SH-SY5Y (cell line): ENCODE results near the gene ADAMTS14.

Source experiments
- GATA2 ChIP-seq: IDR thresholded peaks from 2 replicates; pipeline ENCODE4 v1.6.1; 2011; ENCODE audit warnings: mild to moderate bottlenecking, low read depth, low read length
- GATA3 ChIP-seq: IDR thresholded peaks from 2 replicates; pipeline ENCODE4 v1.6.1; 2011; ENCODE audit warnings: low read depth, mild to moderate bottlenecking, low read length, moderate library complexity

The ADAMTS14 gene

GRCh38 chr10:70756700-70757360 is 84.5 kb downstream of the ADAMTS14 start:
- TF ChIP-seq GATA2 (no peak), GATA3 (no peak)

- TF ChIP-seq GATA3 (no peak), GATA2 (no peak)
These were observed 85.5 kb downstream of the ADAMTS14 start for GRCh38 chr10:70757856-70758255.

DNA sequence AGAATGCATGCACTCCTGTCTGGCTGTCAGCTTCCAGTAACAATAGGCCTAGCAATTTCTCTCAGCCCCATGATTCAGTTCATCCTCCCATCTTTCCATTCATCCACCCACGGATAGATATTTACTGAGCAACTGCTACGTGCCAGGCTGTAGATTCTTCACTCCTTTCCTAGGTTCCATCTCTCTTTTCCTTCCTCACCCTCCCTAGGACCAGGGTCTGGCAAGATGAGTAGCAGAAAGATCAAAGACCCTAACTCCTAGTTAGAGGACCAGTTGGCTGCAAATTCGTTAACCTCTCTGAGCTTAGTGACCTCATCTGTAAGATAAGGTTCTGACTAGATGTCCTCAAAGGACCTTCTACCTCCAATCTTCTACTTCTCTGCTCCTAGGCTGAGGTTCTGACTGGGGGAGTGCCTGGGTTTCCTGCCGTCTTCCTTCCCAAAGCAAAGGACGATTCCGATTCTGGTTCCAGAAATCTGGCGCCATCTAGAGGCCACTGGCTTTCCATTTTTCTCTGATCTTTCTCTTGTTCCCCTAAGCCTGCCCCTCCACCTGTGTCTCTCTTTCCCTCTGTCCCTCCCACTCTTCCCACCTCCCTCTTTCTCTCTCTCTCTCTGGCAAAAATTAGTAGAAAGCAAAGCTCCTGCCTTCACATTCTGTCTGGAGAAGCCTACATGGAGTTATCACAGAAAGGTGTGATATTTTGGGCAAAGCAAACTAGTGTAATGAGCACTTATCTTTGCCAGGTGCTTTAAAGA is 86.6 kb downstream of the ADAMTS14 start:
- TF ChIP-seq GATA2 (no peak), GATA3 (no peak)

DNA sequence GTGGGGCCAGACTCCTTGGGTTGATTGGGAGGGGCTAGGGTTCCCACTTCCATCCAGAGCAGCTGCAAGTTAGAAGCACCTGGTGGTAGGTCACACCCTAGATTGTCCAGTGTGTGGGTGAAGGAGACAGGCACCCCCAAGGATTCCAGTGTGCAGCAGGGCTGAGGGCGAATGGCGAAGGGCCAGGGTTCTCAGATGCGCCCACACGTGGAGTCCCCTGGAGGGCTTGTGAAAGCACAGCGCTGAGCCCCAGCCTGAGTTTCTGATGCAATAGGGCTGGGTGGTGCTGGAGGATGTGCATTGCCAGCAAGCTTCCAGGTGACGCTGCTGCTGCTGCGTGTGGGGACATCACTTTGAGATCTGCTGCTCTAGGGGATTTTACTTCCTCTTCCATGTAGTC is 87.5 kb downstream of the ADAMTS14 start:
- no peak for TF ChIP-seq GATA3
- no peak for TF ChIP-seq GATA2

- no peak for TF ChIP-seq GATA3
These were observed 88.0 kb downstream of the ADAMTS14 start for GRCh38 chr10:70760271-70760787.

GRCh38 chr10:70761031-70761601 is 88.8 kb downstream of the ADAMTS14 start:
- TF ChIP-seq GATA2 (no peak), GATA3 (no peak)

- no peak for TF ChIP-seq GATA2
- no peak for TF ChIP-seq GATA3
These were observed 89.5 kb downstream of the ADAMTS14 start for GRCh38 chr10:70761727-70762350.

GRCh38 chr10:70762441-70763175 is 90.3 kb downstream of the ADAMTS14 start:
- TF ChIP-seq GATA2 (no peak), GATA3 (no peak)

DNA sequence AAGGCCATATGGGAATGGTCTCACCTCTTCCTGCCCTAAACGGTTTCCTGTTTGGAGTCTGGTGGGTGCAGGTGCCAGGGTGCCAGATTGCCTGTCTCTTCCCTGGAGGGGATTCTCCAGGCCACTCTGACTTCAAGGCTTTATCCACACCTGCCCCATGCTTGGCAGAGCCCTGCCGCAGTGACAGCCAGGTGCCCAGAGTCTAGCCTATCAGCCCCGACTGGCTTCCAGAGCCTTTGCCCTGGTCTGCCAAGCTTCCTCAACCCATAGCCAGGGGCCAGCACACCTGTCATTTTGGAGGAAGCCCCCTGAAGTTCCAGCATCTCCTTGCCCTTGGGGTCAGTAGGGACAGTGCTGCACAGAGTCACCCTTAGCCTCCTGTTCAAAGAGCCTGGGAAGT is 91.3 kb downstream of the ADAMTS14 start:
- TF ChIP-seq GATA2, result no peak
- TF ChIP-seq GATA3, result no peak

DNA sequence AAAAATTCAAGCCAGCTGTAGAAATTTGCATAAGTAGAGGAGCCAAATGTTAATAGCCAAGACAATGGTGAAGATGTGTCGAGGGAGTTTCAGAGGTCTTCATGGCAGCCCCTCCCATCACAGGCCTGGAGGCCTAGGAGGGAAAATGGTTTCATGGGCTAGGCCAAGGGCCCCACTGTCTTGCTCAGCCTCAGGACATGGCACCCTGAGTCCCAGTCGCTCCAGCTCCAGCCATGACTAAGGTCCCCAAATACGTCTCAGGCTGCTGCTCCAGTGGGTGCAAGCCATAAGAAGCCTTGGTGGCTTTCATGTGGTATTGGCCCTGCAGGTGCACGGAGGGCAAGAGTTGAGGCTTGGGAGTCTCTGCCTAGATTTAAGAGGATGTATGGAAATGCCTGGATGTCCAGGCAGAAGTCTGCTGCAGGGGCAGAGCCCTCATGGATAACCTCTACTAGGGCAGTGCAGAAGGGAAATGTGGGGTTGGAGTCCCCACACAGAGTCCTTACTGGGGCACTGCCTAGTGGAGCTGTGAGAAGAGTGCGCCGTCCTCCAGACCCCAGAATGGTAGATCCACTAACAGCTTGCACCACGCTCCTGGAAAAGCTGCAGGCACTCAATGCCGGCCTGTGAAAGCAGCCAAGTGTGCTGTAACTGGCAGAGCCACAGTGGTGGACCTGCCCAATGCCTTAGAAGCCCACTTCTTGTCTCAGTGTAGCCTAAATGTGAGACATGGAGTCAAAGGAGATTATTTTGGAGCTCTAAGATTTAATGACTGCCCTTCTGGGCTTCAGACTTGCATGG is 93.7 kb downstream of the ADAMTS14 start:
- no peak for TF ChIP-seq GATA3
- no peak for TF ChIP-seq GATA2

DNA sequence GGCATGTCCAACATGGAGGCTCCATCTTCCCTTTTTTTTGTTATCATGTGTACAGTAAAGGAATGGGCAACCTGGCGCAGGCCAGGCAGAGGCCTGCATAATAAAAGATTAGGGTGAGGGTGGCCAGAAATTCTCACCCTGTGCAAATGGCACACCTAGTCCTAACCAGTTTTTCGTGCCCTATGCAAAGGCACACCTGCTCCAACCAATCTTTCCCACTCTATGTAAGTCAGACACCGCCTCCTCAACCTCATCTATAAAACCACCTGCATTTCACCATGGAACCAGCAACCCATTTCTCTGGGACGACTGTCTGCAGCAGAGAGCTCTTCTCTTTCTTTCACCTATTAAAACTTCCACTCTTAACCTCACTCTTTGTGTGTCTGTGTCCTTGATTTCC is 96.8 kb downstream of the ADAMTS14 start:
- TF ChIP-seq GATA3 (no peak), GATA2 (no peak)

DNA sequence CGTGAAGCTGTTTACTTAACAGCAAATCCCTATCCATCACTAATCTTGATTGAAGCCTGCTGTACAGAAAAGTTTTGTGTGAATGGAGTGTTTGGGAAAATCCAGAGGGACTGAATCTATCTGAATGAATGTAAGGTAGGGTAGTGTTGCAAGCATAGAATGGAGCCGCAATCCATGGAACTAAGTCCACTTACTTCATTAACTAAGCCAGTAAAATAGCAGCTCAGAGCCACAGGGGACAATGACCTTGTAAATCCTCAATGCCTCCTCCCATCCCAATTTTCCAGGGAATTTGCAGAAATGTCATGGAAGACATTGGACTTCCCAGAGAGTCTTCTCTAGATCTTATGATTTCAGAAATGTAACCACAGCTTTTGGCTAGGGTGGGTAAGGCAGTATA is 97.7 kb downstream of the ADAMTS14 start:
- TF ChIP-seq GATA3 (no peak), GATA2 (no peak)

GRCh38 chr10:70771311-70772194 is 99.2 kb downstream of the ADAMTS14 start:
- TF ChIP-seq GATA2 (no peak), GATA3 (no peak)
